HCT116 (cell line): Measurements from ENCODE around the gene TAS2R41. TPM values are rescaled to one million over a fixed set of nuclear protein-coding genes. Genes with fewer than 3 reads are reported as not detected.

Experiments
- ATAC-seq: fragments of 200-7000 bp; cut with Tn5 transposase; 2 replicates; pipeline ENCODE4 v1.9.1; 2020; ENCODE audit warnings: mild to moderate bottlenecking, moderate library complexity
- BruUV-seq: library from RNA; stranded (reverse); fragments of 400-500 nt; replicated peaks from 2 replicates; lab custom pipeline; 2021; lab: Mats Ljungman, UMichigan
- CTCF ChIA-PET: fragments of 300-600 bp; sonication (Branson Sonifier 250); formaldehyde crosslinking; loops from one replicate; lab custom pipeline; 2021; ENCODE audit warnings: antibody characterized with exemption; lab: Charles Lee
- POLR2A ChIA-PET: fragments of 300-600, 350-600 bp; sonication (Branson Sonifier 250); formaldehyde crosslinking; loops from one replicate; lab custom pipeline; 2021; ENCODE audit warnings: antibody characterized with exemption; lab: Charles Lee
- RAD21 ChIA-PET, 2 experiments: fragments of 300-600 bp; sonication (Branson Sonifier 250); formaldehyde crosslinking; loops; one replicate each; lab custom pipeline; 2023; ENCODE audit warnings: low total read pairs in 2 of 2; ENCODE audit not compliant: uncharacterized antibody in 2 of 2, unreplicated experiment in 2 of 2, low non-redundant PET in 1 of 2; lab: Charles Lee
- DNase-seq: peaks from one replicate; pipeline ENCODE4 v3.0.0-alpha.2; 2010; ENCODE audit warnings: low read depth, low spot score
- H2AFZ ChIP-seq: fragments of 200-600 bp; shearing (Covaris generic), sonication (generic); 2 replicates; pipeline ENCODE4 v1.6.1; 2017; ENCODE audit warnings: low read depth, mixed run types, mixed read lengths, antibody characterized with exemption, low read length; ENCODE audit not compliant: poor library complexity, severe bottlenecking
- H3K27ac ChIP-seq: 2 replicates; pipeline ENCODE4 v1.5.1; 2012; ENCODE audit warnings: low read depth, low read length
- H3K27me3 ChIP-seq: fragments of 200-600 bp; sonication (generic); 2 replicates; pipeline ENCODE4 v1.6.1; 2016; ENCODE audit warnings: mixed run types, low read length, mixed read lengths; ENCODE audit not compliant: insufficient read depth
- H3K36me3 ChIP-seq, 2 experiments: fragments of 200-500 bp in 1 of 2; fragments of 200-600 bp in 1 of 2; sonication (Bioruptor generic) in 1 of 2; sonication (generic) in 1 of 2; 2 replicates each; pipeline versions ENCODE4 v1.5.1 to v1.6.1; 2014 to 2016; ENCODE audit warnings: low read length in 2 of 2, inconsistent platforms in 1 of 2, mixed read lengths in 1 of 2, mixed run types in 1 of 2; ENCODE audit not compliant: insufficient read depth in 2 of 2, control insufficient read depth in 1 of 2
- H3K4me1 ChIP-seq, 2 experiments: fragments of 200-600 bp in 1 of 2; sonication (generic) in 1 of 2; 2 replicates each; pipeline versions ENCODE4 v1.5.1 to v1.6.1; 2012 to 2017; ENCODE audit warnings: low read length in 2 of 2, inconsistent platforms in 1 of 2, mild to moderate bottlenecking in 1 of 2, mixed read lengths in 1 of 2, mixed run types in 1 of 2, moderate library complexity in 1 of 2; ENCODE audit not compliant: insufficient read depth in 2 of 2, control insufficient read depth in 1 of 2
- H3K4me2 ChIP-seq: fragments of 200-600 bp; sonication (generic); 2 replicates; pipeline ENCODE4 v1.6.1; 2017; ENCODE audit warnings: mixed run types, low read length, mixed read lengths
- H3K4me3 ChIP-seq, 2 experiments: fragments of 200-600 bp in 1 of 2; sonication (generic) in 1 of 2; replicated peaks in 1 of 2; 2 replicates each; pipeline ENCODE4 v1.5.1; 2011 to 2016; ENCODE audit warnings: low read length in 2 of 2, control low read depth in 1 of 2, low read depth in 1 of 2, mild to moderate bottlenecking in 1 of 2, mixed read lengths in 1 of 2, mixed run types in 1 of 2
- H3K79me2 ChIP-seq: fragments of 200-600 bp; sonication (generic); 2 replicates; pipeline ENCODE4 v1.6.1; 2017; ENCODE audit warnings: mild to moderate bottlenecking, mixed run types, low read length, moderate library complexity, mixed read lengths; ENCODE audit not compliant: insufficient read depth
- H3K9ac ChIP-seq: fragments of 200-600 bp; sonication (generic); 2 replicates; pipeline ENCODE4 v1.6.1; 2016; ENCODE audit warnings: low read length, mixed read lengths
- H3K9me2 ChIP-seq: fragments of 200-600 bp; sonication (generic), shearing (Covaris generic); 2 replicates; pipeline ENCODE4 v1.6.1; 2017; ENCODE audit warnings: mixed run types, mild to moderate bottlenecking, moderate library complexity; ENCODE audit not compliant: insufficient read depth
- H3K9me3 ChIP-seq, 2 experiments: fragments of 200-500 bp in 1 of 2; fragments of 200-600 bp in 1 of 2; sonication (Bioruptor generic) in 1 of 2; sonication (generic) in 1 of 2; 2 replicates each; pipeline ENCODE4 v1.6.1; 2014 to 2017; ENCODE audit warnings: low read length in 2 of 2, mixed read lengths in 2 of 2, inconsistent platforms in 1 of 2, low read depth in 1 of 2, mild to moderate bottlenecking in 1 of 2, mixed run types in 1 of 2, moderate library complexity in 1 of 2; ENCODE audit not compliant: control insufficient read depth in 1 of 2, insufficient read depth in 1 of 2
- H4K20me1 ChIP-seq: fragments of 200-600 bp; sonication (generic), shearing (Covaris generic); 2 replicates; pipeline ENCODE4 v1.6.1; 2017; ENCODE audit warnings: mixed run types, mild to moderate bottlenecking, moderate library complexity; ENCODE audit not compliant: insufficient read depth
- ATF3 ChIP-seq: IDR thresholded peaks from 2 replicates; pipeline ENCODE4 v1.6.1; 2012
- EGR1 ChIP-seq: IDR thresholded peaks from 2 replicates; pipeline ENCODE4 v1.6.1; 2012; ENCODE audit warnings: low read depth
- FOSL1 ChIP-seq: IDR thresholded peaks from 2 replicates; pipeline ENCODE4 v1.6.1; 2012; ENCODE audit warnings: low read depth
- RAD21 ChIP-seq: IDR thresholded peaks from 2 replicates; pipeline ENCODE4 v1.6.1; 2012; ENCODE audit warnings: low read depth, mild to moderate bottlenecking
- SIN3A ChIP-seq: IDR thresholded peaks from 2 replicates; pipeline ENCODE4 v1.6.1; 2012; ENCODE audit warnings: low read depth
- SRF ChIP-seq: IDR thresholded peaks from 2 replicates; pipeline ENCODE4 v1.6.1; 2012; ENCODE audit warnings: low read depth
- YY1 ChIP-seq: IDR thresholded peaks from 2 replicates; pipeline ENCODE4 v1.6.1; 2011; ENCODE audit warnings: low read length, low read depth, moderate library complexity, mild to moderate bottlenecking; ENCODE audit not compliant: insufficient replicate concordance; ENCODE audit errors: extremely low read depth
- ZBTB33 ChIP-seq: IDR thresholded peaks from 2 replicates; pipeline ENCODE4 v1.6.1; 2011; ENCODE audit warnings: mild to moderate bottlenecking, low read length, moderate library complexity; ENCODE audit not compliant: insufficient replicate concordance; ENCODE audit errors: extremely low read depth
- ZFX ChIP-seq: fragments of 450-650 bp; IDR thresholded peaks from 2 replicates; pipeline ENCODE4 v1.6.1; 2017
- ZNF274 ChIP-seq: fragments of 200-500 bp; sonication (Bioruptor generic); IDR thresholded peaks from 2 replicates; pipeline ENCODE4 v1.6.1; 2014; ENCODE audit warnings: mild to moderate bottlenecking, low read depth, low read length, inconsistent platforms
- intact Hi-C: fragments of 100-400 bp; cut with micrococcal nuclease; formaldehyde crosslinking; loops from 2 replicates; pipeline ENCODE4 v1.10.0; 2022
- total RNA-seq: library from RNA; stranded (reverse); gene quantifications from one replicate; pipeline ENCODE4 v1.2.1, GENCODE V29; 2021; ENCODE audit not compliant: unreplicated experiment
- TF ChIP-seq, protein P1 (sequence below): IDR thresholded peaks from 2 replicates; pipeline ENCODE4 v1.6.1; 2012

The TAS2R41 gene
- total RNA-seq, 1 experiment from 2014 or later = not detected

DNA sequence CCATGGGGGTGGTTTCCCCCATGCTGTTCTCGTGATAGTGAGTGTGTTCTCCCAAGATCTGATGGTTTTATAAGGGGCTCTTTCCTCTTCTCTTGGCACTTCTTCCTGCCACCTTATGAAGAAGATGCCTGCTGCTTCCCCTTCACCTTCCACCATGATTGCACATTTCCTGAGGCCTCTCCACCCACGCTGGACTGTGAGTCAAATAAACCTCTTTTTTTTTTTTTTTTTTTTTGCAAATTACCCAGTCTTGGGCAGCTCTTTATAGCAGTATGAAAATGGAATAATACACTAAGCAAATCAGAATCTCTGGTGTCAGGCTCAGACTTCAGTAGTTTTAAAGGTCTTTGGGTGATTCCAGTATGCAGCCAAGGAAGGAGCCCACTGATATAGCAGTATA, 28.2 kb downstream of the TAS2R41 start:
- intact Hi-C loops = no loop called here
- Histone ChIP-seq H2AFZ (no peak overlapping the region), H3K4me2 (no peak overlapping the region), H3K79me2 (no peaks in the 10 kb centered on the region), H3K27me3 (no peaks in the 10 kb centered on the region), H3K4me3 (no peak overlapping the region), H3K9ac (no peak overlapping the region), H3K27ac (no peak overlapping the region), H3K9me2 (no peaks in the 10 kb centered on the region), H3K36me3 (no peaks in the 10 kb centered on the region), H3K4me1 (no peaks in the 10 kb centered on the region), H3K9me3 (no peaks in the 10 kb centered on the region), H4K20me1 (no peaks in the 10 kb centered on the region)
- CTCF ChIA-PET = no interaction called here
- no peak for TF ChIP-seq SIN3A
- no peak for TF ChIP-seq ATF3
- TF ChIP-seq ZFX = no peak
- no peak for TF ChIP-seq SRF
- no peak for TF ChIP-seq EGR1
- no peak for TF ChIP-seq FOSL1
- BruUV-seq = no TSS peak
- RAD21 ChIA-PET = no interaction called here
- no peak for ATAC-seq
- no peak for DNase-seq
- POLR2A ChIA-PET = no interaction called here

GRCh38 chr7:143507094-143507518, 29.4 kb downstream of the TAS2R41 start:
- ATAC-seq = no peak
- intact Hi-C loops = no loop called here
- H3K4me1 ChIP-seq = no peaks in the 10 kb centered on the region
- H4K20me1 ChIP-seq = no peaks in the 10 kb centered on the region
- H3K27me3 ChIP-seq = no peaks in the 10 kb centered on the region
- H3K4me3 ChIP-seq = no peak overlapping the region
- RAD21 ChIA-PET = no interaction called here
- no peaks in the 10 kb centered on the region for H3K9me2 ChIP-seq
- CTCF ChIA-PET = no interaction called here
- no peak overlapping the region for H2AFZ ChIP-seq
- H3K36me3 ChIP-seq = no peaks in the 10 kb centered on the region
- H3K9ac ChIP-seq = no peak overlapping the region
- no peak overlapping the region for H3K4me2 ChIP-seq
- no TSS peak for BruUV-seq
- no peak for TF ChIP-seq YY1
- no peak for TF ChIP-seq SRF
- no peak for TF ChIP-seq ZNF274
- no peak for TF ChIP-seq ZBTB33
- TF ChIP-seq, protein P1, sequence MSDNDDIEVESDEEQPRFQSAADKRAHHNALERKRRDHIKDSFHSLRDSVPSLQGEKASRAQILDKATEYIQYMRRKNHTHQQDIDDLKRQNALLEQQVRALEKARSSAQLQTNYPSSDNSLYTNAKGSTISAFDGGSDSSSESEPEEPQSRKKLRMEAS = no peak
- no peak for TF ChIP-seq SIN3A
- TF ChIP-seq RAD21 = no peak
- TF ChIP-seq, all 23 proteins: peak for 0
- H3K9me3 ChIP-seq = no peaks in the 10 kb centered on the region
- H3K27ac ChIP-seq = no peak overlapping the region
- no peak for DNase-seq
- no peaks in the 10 kb centered on the region for H3K79me2 ChIP-seq
- POLR2A ChIA-PET = no interaction called here
